Measurements from ENCODE around the gene C3orf49.

The C3orf49 gene

DNA sequence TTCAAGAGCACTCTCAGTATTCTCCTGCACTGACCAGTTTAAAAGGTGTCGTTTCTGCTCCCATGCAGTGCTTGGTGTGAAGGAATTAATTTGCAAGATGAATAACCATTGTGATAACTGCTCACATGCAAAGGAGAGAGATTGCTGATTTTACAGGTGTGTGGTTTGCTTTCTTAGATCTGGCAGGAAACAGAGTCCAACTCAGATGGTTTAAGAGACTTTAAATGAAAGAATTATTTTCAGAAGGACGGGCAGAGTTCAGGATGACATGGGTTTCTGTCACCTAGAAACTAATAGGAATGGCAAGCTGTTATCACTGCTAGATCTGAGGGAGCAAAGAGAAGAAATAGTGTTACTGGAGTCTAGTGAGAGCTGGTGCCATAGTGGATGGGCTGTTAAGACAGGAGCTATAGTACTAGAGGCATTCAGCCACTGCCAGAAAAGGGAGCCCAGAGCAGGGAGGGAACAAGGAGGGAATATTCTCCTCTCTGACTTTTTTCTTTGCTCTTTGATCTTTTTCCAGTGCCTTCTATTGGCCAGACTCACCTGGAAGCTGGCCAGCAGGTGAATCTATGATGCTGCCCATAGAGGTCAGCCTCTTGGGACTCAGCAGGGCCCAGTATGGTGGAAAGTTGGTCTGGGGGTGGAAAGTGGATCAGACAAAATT is 59.4 kb downstream of the C3orf49 start:
- no peak for DNase-seq (ENCODE audit: extremely low read depth, low read depth)

DNA sequence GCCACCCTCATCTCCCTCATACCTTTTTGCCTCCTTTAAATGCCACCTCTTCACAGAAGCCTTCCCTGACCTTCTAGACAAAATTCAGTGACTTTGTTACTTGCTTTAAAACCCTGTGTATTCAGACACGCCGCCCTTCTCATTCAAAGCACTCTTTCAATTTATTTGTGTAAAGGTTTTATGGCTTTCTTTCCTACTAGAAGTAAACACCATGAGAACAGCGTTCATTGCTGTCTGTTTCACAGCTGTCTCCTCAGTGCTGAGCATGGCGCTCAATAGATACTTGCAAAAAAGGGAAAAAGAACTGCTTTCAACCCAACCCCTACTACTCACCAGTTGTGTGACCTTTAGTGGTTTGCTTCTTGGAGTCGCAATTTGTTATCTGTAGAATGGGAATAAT is 61.6 kb downstream of the C3orf49 start:
- no peak for DNase-seq (ENCODE audit: extremely low read depth, low read depth)

More for the DNA sequence above, 59.4 kb downstream of the C3orf49 start:
- TF ChIP-seq, protein P1, sequence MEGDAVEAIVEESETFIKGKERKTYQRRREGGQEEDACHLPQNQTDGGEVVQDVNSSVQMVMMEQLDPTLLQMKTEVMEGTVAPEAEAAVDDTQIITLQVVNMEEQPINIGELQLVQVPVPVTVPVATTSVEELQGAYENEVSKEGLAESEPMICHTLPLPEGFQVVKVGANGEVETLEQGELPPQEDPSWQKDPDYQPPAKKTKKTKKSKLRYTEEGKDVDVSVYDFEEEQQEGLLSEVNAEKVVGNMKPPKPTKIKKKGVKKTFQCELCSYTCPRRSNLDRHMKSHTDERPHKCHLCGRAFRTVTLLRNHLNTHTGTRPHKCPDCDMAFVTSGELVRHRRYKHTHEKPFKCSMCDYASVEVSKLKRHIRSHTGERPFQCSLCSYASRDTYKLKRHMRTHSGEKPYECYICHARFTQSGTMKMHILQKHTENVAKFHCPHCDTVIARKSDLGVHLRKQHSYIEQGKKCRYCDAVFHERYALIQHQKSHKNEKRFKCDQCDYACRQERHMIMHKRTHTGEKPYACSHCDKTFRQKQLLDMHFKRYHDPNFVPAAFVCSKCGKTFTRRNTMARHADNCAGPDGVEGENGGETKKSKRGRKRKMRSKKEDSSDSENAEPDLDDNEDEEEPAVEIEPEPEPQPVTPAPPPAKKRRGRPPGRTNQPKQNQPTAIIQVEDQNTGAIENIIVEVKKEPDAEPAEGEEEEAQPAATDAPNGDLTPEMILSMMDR (IDR thresholded peaks at IDR 0.05; ENCODE audit: low read depth, low read length): no peak

DNA sequence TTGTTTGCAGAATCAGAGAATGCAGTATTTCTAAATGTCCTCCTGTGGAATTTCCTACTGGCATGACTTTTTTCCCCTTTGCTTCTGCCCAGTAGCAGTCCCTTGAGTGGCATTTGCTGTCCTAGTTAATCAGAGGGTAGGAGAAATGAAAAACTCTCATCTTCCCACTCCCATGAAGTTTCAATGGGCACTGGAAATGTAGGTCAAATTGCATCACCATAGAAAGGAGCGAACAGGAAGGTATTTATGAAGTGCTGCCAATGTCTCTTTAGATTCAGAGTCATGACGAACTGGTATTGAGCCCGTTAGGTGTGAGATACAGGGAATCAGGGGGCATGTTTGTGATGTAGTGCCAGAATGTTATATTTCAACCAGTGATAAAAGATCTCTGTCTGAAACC is 67.8 kb downstream of the C3orf49 start:
- TF ChIP-seq, protein P1 (IDR thresholded peaks at IDR 0.05; ENCODE audit: low read depth, low read length): no peak
- DNase-seq (ENCODE audit: extremely low read depth, low read depth): no peak

More for the DNA sequence above, 61.6 kb downstream of the C3orf49 start:
- TF ChIP-seq, protein P1 (IDR thresholded peaks at IDR 0.05; ENCODE audit: low read depth, low read length): no peak

DNA sequence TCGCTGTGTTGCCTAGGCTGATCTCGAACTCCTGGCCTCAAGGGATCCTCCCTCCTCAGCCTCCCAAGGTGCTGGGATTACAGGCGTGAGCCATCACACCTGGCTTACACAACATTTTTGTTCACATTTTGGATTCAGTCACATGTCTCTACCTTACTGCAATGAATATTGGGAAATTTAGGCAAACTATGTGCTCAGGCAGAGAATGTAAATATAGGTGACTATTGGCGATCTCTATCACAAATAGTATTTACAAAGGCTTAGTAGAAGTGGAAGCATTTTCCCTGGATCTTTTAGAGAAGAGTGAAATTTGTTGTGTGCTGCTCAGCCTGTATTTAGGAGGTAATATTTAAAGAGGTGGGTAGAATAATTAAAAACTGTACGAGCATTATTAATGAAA is 72.4 kb downstream of the C3orf49 start:
- DNase-seq (ENCODE audit: extremely low read depth, low read depth): no peak
- TF ChIP-seq, protein P1 (IDR thresholded peaks at IDR 0.05; ENCODE audit: low read depth, low read length): no peak

DNA sequence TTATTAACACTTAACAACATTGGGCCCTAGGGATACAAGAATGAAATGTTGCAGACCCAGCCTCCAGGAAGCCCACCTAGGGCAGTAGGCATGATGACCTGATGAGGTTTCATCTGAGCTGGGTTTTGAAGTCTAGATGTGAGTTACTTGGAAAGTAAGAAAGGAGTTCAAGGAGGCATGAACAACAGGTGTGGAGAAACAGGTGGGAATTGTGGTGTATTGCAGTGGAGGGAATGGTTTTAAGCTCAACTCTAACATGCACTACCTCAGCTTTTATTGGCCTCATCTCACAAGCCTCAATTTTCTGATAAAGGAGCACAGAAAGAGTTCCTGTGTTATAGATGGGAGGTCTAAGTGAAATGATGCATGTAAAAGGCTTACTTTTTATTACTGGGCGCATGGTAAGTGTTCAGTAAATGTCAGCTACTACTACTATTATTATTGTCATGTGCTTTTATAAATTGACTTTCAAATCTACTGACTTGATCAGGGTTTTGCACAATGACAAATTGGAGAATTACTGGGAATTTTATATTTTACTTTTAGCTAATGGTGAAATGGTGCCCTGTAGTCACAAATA is 73.8 kb downstream of the C3orf49 start:
- DNase-seq (ENCODE audit: extremely low read depth, low read depth): no peak
- TF ChIP-seq, protein P1 (IDR thresholded peaks at IDR 0.05; ENCODE audit: low read depth, low read length): no peak

DNA sequence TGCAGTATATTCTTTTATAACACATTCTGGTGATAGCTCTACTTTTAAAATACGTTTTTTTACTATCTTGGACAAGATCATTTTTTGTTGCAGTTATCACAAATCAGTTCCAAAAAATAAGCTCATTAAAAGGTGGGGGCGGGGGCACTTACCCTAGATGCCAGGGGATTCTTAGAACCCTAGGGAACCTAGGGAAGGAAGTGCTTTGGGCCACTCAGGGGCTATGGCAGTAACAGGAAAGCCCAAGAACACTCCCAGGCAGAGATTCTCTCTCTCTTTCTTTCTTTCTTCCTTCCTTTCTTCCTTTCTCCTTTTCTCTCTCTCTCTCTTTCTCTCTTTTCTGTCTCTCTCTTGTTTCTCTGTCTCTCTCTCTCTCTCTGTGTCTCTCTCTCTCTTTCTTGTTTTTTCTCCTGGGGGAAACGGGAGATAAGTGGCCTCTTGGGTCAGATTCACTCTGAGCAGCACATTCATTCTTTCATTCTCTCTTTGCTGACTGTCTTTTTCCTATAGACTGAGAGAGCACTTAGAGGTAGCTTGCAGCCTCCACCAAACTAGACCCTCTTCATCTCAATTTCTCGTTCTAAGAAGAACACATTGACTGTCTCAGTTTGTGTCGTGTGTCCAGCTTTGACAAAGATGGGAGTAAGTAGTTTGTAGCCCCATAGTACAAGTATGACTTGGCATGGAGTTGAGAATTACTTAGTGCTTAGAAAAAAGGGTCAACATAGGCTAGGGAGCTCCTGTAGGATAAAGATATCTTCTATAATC is 76.5 kb downstream of the C3orf49 start:
- DNase-seq (ENCODE audit: extremely low read depth, low read depth): no peak
- TF ChIP-seq, protein P1 (IDR thresholded peaks at IDR 0.05; ENCODE audit: low read depth, low read length): no peak

Data from AG09319 (cell line).